ENCODE data around the gene GUCY2D. TPM values are rescaled to one million over a fixed set of nuclear protein-coding genes. Genes with fewer than 3 reads are reported as not detected.

GUCY2D gene
- polyA plus RNA-seq, 1 donor from 2014 or later: 0.07 TPM

DNA sequence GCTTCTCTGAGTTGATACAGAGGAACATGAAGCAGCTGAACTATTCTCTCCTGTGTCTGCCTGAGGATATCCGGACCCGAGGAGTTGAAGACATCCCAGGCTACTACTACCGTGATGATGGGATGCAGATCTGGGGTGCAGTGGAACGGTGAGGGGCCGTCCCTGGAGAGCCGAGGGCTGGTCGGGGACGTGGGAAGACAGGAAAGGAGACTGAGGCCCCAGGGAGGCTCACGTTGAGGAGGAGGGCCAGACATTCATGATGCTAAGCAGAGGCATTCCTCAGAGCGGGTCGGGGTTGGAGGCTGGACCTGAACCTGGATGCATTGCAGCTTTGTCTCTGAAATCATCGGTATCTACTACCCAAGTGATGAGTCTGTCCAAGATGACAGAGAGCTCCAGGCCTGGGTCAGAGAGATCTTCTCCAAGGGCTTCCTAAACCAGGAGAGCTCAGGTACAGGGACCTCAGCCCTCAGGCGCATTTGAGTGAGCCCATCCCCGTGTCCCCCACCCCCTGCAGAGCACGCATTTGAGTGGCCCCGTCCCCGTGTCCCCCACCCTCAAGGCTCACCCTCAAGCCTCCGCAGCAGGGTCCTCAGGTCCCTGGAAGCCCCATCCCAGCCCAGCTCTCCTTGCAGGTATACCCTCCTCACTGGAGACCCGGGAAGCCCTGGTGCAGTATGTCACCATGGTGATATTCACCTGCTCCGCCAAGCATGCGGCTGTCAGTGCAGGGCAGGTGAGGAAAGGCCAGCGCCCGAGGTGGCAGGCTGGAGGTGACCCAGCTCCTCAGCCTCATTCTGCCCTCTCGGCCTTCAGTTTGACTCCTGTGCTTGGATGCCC lies 44.7 kb downstream of the GUCY2D start:
- Histone ChIP-seq H2AFZ (ENCODE audit: low read depth, low read length) (no peak overlapping the region), H3K36me3 (ENCODE audit: insufficient read depth, low read length) (no peaks in the 10 kb centered on the region), H3K9me2 (ENCODE audit: insufficient read depth, low read length) (no peaks in the 10 kb centered on the region), H3K4me2 (ENCODE audit: low read length) (no peak overlapping the region), H3K9ac (ENCODE audit: low read length) (no peak overlapping the region), H3K27ac (ENCODE audit: low read length) (no peak overlapping the region), H3F3A (ENCODE audit: insufficient read depth, low read length, poor library complexity, severe bottlenecking) (no peaks in the 10 kb centered on the region), H3K4me3 (ENCODE audit: low read length) (no peak overlapping the region), H4K20me1 (ENCODE audit: insufficient read depth) (no peaks in the 10 kb centered on the region), H3K79me2 (replicated peaks; ENCODE audit: insufficient read depth, low read length) (no peaks in the 10 kb centered on the region), H3K27me3 (ENCODE audit: insufficient read depth, low read depth, low read length) (no peaks in the 10 kb centered on the region), H3K9me3 (ENCODE audit: low read length) (no peaks in the 10 kb centered on the region)
- TF ChIP-seq SMC3 (conservative IDR thresholded peaks at IDR 0.05; ENCODE audit: poor library complexity) (no peak), POLR2AphosphoS5 (IDR thresholded peaks at IDR 0.05) (no peak)

DNA sequence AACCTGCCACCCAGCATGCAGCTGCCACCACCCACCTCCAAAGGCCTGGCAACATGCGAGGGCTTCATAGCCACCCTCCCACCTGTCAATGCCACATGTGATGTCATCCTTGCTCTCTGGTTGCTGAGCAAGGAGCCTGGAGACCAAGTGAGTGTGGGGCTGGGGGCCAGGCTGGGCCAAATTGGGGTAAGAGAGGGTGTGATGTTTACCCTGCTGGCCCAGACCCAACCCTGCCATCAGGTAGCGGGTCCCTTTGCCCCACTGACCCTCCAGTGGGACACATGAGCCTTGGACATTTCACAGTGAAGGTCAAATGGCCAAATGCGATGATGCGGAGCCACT lies 45.3 kb downstream of the GUCY2D start:
- Histone ChIP-seq H3K9me2 (ENCODE audit: insufficient read depth, low read length) (no peaks in the 10 kb centered on the region), H3K4me2 (ENCODE audit: low read length) (no peak overlapping the region), H3K4me3 (ENCODE audit: low read length) (no peak overlapping the region), H2AFZ (ENCODE audit: low read depth, low read length) (no peak overlapping the region), H3K9ac (ENCODE audit: low read length) (no peak overlapping the region), H3K27ac (ENCODE audit: low read length) (no peak overlapping the region), H3K79me2 (replicated peaks; ENCODE audit: insufficient read depth, low read length) (no peaks in the 10 kb centered on the region), H3F3A (ENCODE audit: insufficient read depth, low read length, poor library complexity, severe bottlenecking) (no peaks in the 10 kb centered on the region), H3K9me3 (ENCODE audit: low read length) (no peaks in the 10 kb centered on the region), H3K36me3 (ENCODE audit: insufficient read depth, low read length) (no peaks in the 10 kb centered on the region), H4K20me1 (ENCODE audit: insufficient read depth) (no peaks in the 10 kb centered on the region), H3K27me3 (ENCODE audit: insufficient read depth, low read depth, low read length) (no peaks in the 10 kb centered on the region)
- TF ChIP-seq EP300 (conservative IDR thresholded peaks at IDR 0.05; ENCODE audit: poor library complexity, severe bottlenecking): no peak
- no peak for TF ChIP-seq POLR2AphosphoS5 (IDR thresholded peaks at IDR 0.05)
- no peak for TF ChIP-seq TAF1 (IDR thresholded peaks at IDR 0.05; ENCODE audit: low read depth)
- no peak for TF ChIP-seq MXI1 (conservative IDR thresholded peaks at IDR 0.05; ENCODE audit: poor library complexity, severe bottlenecking)
- no peak for TF ChIP-seq RAD21 (conservative IDR thresholded peaks at IDR 0.05)
- no peak for TF ChIP-seq SMC3 (conservative IDR thresholded peaks at IDR 0.05; ENCODE audit: poor library complexity)
- no peak for TF ChIP-seq CTCF (IDR thresholded peaks at IDR 0.05; ENCODE audit: poor library complexity, severe bottlenecking)
- TF ChIP-seq REST (IDR thresholded peaks at IDR 0.05; ENCODE audit: borderline replicate concordance): no peak
- no peak for TF ChIP-seq EZH2 (IDR thresholded peaks at IDR 0.05; ENCODE audit: borderline replicate concordance, insufficient read depth, low read length, poor library complexity, severe bottlenecking)

All from neural cell (in vitro differentiated cells).